ENCODE results near the gene RBM46.

DNA sequence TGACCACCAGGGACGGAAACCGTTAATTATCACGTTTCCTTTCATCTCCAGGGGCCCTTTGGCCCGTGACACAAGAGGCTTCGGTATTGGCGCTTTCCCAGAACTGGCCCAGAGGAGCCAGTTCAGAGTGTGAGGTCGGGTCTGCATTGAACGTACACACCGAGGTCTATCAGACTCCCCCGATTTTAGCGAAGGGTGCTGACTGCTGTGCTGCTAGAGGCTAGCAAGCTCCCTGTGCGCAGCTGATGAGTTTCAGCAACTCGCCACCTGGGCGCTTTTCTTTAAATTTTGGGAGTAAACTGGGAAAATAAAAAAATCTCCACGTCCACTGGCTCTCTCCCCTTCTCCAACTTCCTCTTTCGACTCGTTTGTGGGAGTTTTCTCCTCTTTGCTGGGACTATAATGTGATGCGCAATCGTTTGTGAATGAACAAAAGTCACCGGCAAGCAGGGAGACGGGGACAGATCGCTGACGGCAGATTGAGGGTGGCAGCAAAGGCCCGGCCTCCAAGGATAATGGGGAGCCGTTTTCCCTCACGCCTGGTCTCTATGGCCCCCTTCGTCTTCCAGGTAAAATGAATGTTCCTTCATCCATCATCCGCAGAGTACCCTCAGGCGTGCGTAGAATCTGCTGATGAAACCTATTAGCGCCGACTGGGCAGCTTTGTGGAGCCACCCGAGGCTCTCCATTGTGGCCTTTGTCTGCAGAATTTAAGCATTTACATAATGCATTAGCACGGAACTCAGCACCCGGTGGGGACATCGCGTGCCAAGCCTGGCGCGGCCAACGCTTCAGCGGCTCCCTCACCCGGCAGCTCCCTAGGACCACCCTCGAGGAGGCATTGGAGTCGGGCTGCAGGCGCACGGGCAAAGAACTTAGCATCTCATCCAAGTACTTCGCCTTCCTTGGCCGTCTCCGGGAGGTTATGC is 38.9 kb upstream of the RBM46 start:
- TF ChIP-seq, protein P1, sequence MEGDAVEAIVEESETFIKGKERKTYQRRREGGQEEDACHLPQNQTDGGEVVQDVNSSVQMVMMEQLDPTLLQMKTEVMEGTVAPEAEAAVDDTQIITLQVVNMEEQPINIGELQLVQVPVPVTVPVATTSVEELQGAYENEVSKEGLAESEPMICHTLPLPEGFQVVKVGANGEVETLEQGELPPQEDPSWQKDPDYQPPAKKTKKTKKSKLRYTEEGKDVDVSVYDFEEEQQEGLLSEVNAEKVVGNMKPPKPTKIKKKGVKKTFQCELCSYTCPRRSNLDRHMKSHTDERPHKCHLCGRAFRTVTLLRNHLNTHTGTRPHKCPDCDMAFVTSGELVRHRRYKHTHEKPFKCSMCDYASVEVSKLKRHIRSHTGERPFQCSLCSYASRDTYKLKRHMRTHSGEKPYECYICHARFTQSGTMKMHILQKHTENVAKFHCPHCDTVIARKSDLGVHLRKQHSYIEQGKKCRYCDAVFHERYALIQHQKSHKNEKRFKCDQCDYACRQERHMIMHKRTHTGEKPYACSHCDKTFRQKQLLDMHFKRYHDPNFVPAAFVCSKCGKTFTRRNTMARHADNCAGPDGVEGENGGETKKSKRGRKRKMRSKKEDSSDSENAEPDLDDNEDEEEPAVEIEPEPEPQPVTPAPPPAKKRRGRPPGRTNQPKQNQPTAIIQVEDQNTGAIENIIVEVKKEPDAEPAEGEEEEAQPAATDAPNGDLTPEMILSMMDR (IDR thresholded peaks at IDR 0.05): no peak
- TF ChIP-seq POLR2AphosphoS5 (IDR thresholded peaks at IDR 0.05): no peak

All from breast epithelium (tissue), 3 donors.